ENCODE data around the gene CYTIP.

Gene CYTIP

DNA sequence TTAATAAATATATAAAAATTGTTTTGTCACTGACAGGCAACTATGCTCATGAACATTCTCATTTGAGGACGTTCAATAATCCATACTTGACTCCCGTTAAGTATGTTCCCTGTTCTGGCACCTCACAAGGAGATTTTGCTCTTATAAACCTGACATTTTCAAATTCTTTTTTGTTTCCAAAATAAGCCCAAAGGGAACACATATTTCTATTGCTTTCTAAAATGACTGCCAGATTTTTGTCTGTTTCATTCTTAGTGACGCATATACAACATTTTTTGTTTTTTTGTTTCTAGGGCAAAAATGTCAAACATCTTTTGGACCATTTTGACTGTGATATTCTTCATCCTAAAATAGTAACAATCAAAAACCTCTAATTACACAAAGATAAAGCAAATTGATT is 50.5 kb downstream of the CYTIP start:
- no peak for TF ChIP-seq TCF12 (IDR thresholded peaks at IDR 0.05; ENCODE audit: low read depth)
- TF ChIP-seq EGR1 (IDR thresholded peaks at IDR 0.05): no peak
- TF ChIP-seq, protein P1, sequence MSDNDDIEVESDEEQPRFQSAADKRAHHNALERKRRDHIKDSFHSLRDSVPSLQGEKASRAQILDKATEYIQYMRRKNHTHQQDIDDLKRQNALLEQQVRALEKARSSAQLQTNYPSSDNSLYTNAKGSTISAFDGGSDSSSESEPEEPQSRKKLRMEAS (IDR thresholded peaks at IDR 0.05): no peak

DNA sequence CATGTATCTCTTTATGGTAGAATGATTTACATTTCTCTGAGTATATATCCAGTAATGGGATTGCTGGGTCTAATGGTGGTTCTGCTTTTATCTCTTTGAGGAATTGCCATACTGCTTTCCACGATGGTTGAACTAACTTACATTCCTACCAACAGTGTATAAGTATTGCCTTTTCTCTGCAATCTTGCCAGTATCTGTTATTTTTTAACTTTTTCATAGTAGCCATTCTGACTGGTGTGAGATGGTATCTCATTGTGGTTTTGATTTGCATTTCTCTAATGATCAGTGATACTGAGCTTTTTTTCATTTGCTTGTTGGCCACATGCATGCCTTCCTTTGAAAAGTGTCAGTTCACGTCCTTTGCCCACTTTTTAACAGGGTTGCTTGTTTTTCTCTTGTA is 55.1 kb downstream of the CYTIP start:
- TF ChIP-seq RAD21 (IDR thresholded peaks at IDR 0.05; ENCODE audit: low read depth) (no peak), TAF1 (IDR thresholded peaks at IDR 0.05; ENCODE audit: low read depth) (no peak), EP300 (IDR thresholded peaks at IDR 0.05; ENCODE audit: borderline replicate concordance) (no peak), CREB1 (IDR thresholded peaks at IDR 0.05; ENCODE audit: low read depth) (no peak), YY1 (IDR thresholded peaks at IDR 0.05; ENCODE audit: low read depth) (no peak), ZBTB7A (IDR thresholded peaks at IDR 0.05; ENCODE audit: low read depth) (no peak), TEAD4 (IDR thresholded peaks at IDR 0.05) (no peak), FOXM1 (IDR thresholded peaks at IDR 0.05; ENCODE audit: borderline replicate concordance, low read depth) (no peak), NFIC (IDR thresholded peaks at IDR 0.05) (no peak), CEBPB (IDR thresholded peaks at IDR 0.05) (no peak), EGR1 (IDR thresholded peaks at IDR 0.05) (no peak), TCF12 (IDR thresholded peaks at IDR 0.05; ENCODE audit: low read depth) (no peak)
- TF ChIP-seq, protein P2, sequence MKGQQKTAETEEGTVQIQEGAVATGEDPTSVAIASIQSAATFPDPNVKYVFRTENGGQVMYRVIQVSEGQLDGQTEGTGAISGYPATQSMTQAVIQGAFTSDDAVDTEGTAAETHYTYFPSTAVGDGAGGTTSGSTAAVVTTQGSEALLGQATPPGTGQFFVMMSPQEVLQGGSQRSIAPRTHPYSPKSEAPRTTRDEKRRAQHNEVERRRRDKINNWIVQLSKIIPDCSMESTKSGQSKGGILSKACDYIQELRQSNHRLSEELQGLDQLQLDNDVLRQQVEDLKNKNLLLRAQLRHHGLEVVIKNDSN (IDR thresholded peaks at IDR 0.05): no peak
- TF ChIP-seq, protein P3, sequence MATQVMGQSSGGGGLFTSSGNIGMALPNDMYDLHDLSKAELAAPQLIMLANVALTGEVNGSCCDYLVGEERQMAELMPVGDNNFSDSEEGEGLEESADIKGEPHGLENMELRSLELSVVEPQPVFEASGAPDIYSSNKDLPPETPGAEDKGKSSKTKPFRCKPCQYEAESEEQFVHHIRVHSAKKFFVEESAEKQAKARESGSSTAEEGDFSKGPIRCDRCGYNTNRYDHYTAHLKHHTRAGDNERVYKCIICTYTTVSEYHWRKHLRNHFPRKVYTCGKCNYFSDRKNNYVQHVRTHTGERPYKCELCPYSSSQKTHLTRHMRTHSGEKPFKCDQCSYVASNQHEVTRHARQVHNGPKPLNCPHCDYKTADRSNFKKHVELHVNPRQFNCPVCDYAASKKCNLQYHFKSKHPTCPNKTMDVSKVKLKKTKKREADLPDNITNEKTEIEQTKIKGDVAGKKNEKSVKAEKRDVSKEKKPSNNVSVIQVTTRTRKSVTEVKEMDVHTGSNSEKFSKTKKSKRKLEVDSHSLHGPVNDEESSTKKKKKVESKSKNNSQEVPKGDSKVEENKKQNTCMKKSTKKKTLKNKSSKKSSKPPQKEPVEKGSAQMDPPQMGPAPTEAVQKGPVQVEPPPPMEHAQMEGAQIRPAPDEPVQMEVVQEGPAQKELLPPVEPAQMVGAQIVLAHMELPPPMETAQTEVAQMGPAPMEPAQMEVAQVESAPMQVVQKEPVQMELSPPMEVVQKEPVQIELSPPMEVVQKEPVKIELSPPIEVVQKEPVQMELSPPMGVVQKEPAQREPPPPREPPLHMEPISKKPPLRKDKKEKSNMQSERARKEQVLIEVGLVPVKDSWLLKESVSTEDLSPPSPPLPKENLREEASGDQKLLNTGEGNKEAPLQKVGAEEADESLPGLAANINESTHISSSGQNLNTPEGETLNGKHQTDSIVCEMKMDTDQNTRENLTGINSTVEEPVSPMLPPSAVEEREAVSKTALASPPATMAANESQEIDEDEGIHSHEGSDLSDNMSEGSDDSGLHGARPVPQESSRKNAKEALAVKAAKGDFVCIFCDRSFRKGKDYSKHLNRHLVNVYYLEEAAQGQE (IDR thresholded peaks at IDR 0.05; ENCODE audit: low read depth): no peak
- TF ChIP-seq, protein P1 (IDR thresholded peaks at IDR 0.05): no peak

DNA sequence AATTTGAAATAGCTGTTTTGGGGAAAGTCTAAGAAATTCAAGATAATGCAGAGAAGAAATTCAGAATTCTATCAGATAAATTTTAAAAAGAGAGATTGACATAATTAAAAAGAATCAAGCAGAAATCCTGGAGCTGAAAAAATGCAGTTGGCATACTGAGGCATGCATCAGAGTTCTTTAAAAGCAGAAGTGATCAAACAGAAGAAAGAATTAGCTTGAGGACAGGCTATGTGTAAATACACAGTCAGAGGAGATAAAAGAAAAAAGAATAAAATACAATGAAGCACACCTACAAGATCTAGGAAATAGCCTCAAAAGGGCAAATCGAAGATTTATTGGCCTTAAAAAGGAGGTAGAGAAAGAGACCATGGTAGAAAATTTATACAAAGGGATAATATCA is 57.1 kb downstream of the CYTIP start:
- TF ChIP-seq TAF1 (IDR thresholded peaks at IDR 0.05; ENCODE audit: low read depth) (no peak), EP300 (IDR thresholded peaks at IDR 0.05; ENCODE audit: borderline replicate concordance) (no peak), CEBPB (IDR thresholded peaks at IDR 0.05) (no peak), NFIC (IDR thresholded peaks at IDR 0.05) (no peak), TEAD4 (IDR thresholded peaks at IDR 0.05) (no peak), YY1 (IDR thresholded peaks at IDR 0.05; ENCODE audit: low read depth) (no peak), ZBTB7A (IDR thresholded peaks at IDR 0.05; ENCODE audit: low read depth) (no peak), FOXM1 (IDR thresholded peaks at IDR 0.05; ENCODE audit: borderline replicate concordance, low read depth) (no peak), EGR1 (IDR thresholded peaks at IDR 0.05) (no peak), RAD21 (IDR thresholded peaks at IDR 0.05; ENCODE audit: low read depth) (no peak), TCF12 (IDR thresholded peaks at IDR 0.05; ENCODE audit: low read depth) (no peak), CREB1 (IDR thresholded peaks at IDR 0.05; ENCODE audit: low read depth) (no peak)
- TF ChIP-seq, protein P2 (IDR thresholded peaks at IDR 0.05): no peak
- TF ChIP-seq, protein P3 (IDR thresholded peaks at IDR 0.05; ENCODE audit: low read depth): no peak
- TF ChIP-seq, protein P1 (IDR thresholded peaks at IDR 0.05): no peak

DNA sequence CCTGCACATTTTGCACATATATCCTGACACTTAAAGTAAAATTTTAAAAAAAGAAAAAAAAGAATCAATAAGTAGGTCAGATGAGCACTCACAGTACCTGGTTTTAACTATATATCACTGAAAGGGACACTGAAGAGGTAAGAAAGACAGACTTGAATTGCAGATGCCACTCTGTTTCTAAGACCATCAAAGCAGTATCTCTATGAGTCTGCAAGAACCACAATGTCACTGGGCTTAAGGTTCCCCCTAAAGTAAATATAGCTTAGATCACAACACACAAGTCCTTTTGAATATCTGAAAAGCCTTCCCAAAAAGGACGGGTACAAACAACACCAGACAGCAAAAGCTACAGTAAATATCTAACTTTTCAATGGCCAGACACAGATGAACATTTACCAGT is 57.6 kb downstream of the CYTIP start:
- no peak for TF ChIP-seq EGR1 (IDR thresholded peaks at IDR 0.05)

DNA sequence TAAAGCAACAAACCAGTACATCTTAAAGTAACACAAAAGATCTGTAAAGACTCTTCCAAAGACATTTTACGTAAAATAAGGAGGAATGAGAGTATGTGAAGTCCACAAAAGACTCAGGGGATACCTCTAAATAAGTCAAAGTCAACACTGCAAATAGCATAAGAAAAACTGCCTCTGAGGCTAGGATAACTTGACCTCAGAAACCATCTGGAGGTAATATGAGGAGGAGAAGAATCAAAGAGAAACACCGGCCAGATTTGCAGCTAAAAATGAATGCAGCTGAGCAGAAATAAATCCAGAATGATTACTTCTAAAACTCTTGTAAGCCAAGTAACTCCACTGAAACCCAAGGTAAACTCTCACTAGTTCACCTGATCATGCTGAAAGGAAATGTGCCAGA is 66.0 kb downstream of the CYTIP start:
- TF ChIP-seq FOXM1 (IDR thresholded peaks at IDR 0.05; ENCODE audit: borderline replicate concordance, low read depth): no peak
- TF ChIP-seq EGR1 (IDR thresholded peaks at IDR 0.05): no peak
- TF ChIP-seq, protein P1 (IDR thresholded peaks at IDR 0.05): no peak
- TF ChIP-seq NFIC (IDR thresholded peaks at IDR 0.05): no peak
- TF ChIP-seq EP300 (IDR thresholded peaks at IDR 0.05; ENCODE audit: borderline replicate concordance): no peak
- TF ChIP-seq, protein P2 (IDR thresholded peaks at IDR 0.05): no peak
- TF ChIP-seq CREB1 (IDR thresholded peaks at IDR 0.05; ENCODE audit: low read depth): no peak
- no peak for TF ChIP-seq TCF12 (IDR thresholded peaks at IDR 0.05; ENCODE audit: low read depth)
- no peak for TF ChIP-seq RAD21 (IDR thresholded peaks at IDR 0.05; ENCODE audit: low read depth)
- TF ChIP-seq, protein P3 (IDR thresholded peaks at IDR 0.05; ENCODE audit: low read depth): no peak
- TF ChIP-seq CEBPB (IDR thresholded peaks at IDR 0.05): no peak
- TF ChIP-seq TEAD4 (IDR thresholded peaks at IDR 0.05): no peak
- no peak for TF ChIP-seq YY1 (IDR thresholded peaks at IDR 0.05; ENCODE audit: low read depth)
- TF ChIP-seq TAF1 (IDR thresholded peaks at IDR 0.05; ENCODE audit: low read depth): no peak
- no peak for TF ChIP-seq ZBTB7A (IDR thresholded peaks at IDR 0.05; ENCODE audit: low read depth)
